ENCODE results near the gene CEP131.

The CEP131 gene

DNA sequence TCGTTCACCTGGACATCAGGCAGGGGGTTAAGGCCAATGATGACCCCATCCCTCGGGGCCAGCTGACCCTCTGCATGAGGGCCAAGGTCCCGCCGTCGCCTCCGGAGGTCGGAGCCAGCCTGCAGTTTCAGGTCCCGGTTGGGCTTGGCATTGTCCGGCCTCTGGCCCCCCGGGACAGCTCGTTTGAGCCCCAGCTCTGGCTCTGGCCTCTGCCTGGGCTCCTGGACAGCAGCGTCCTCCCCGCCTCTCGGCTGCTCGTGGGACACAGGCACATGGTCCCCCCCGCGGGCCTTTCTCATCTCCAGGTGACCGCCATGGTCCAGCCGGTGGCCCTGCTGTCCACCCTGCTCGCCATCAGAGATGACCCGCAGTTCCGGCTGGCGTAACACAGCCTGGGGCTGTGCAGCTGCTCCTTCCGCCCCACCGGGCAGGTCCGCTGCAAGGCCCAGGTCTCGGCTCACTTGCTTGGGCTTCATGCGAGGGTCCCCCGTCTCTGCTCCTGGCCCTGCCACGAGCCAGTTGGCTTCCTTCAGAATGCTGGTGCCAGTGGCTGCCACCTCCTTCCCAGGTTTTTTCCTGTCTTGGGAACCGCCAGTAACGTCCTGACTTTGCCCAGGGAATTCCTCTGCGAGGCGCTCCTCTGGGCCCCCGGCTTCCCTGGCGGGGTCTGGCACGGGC is 23.0 kb upstream of the CEP131 start:
- TF ChIP-seq, protein P1, sequence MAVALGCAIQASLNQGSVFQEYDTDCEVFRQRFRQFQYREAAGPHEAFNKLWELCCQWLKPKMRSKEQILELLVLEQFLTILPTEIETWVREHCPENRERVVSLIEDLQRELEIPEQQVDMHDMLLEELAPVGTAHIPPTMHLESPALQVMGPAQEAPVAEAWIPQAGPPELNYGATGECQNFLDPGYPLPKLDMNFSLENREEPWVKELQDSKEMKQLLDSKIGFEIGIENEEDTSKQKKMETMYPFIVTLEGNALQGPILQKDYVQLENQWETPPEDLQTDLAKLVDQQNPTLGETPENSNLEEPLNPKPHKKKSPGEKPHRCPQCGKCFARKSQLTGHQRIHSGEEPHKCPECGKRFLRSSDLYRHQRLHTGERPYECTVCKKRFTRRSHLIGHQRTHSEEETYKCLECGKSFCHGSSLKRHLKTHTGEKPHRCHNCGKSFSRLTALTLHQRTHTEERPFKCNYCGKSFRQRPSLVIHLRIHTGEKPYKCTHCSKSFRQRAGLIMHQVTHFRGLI (tag by site-specific recombination; IDR thresholded peaks at IDR 0.05), result peak; percentile 65; the same call in 1 of the 2 replicates
- TF ChIP-seq ZNF169 (tag by site-specific recombination; IDR thresholded peaks at IDR 0.05), result no peak
- TF ChIP-seq ZNF23 (tag by site-specific recombination; IDR thresholded peaks at IDR 0.05; ENCODE audit: borderline replicate concordance), result no peak
- TF ChIP-seq GLIS1 (tag by site-specific recombination; IDR thresholded peaks at IDR 0.05), result 0 out of 2 replicates have a peak, but pooled peaks have one; percentile 7
- TF ChIP-seq BCL11B (tag by site-specific recombination; IDR thresholded peaks at IDR 0.05; ENCODE audit: low read depth), result peak; percentile 65; the same call in 1 of the 2 replicates
- TF ChIP-seq ZNF600 (tag by site-specific recombination; IDR thresholded peaks at IDR 0.05), result 0 out of 2 replicates have a peak, but pooled peaks have one; percentile 36
- Histone ChIP-seq H3K4me1 (ENCODE audit: control insufficient read depth, insufficient read depth, low read length) (no peaks in the 10 kb centered on the region; the same call in 1 of the 2 replicates), H3K27ac (ENCODE audit: extremely low read depth, low read depth, low read length) (no peak overlapping the region), H3K9me3 (ENCODE audit: control insufficient read depth, insufficient read depth, low read depth, low read length) (no peaks in the 10 kb centered on the region), H3K4me3 (ENCODE audit: low read depth, low read length) (no peak overlapping the region), H3K36me3 (ENCODE audit: control insufficient read depth in 2 of 2, insufficient read depth in 1 of 2, low read length in 2 of 2) (peaks cover 0 to 51% of the 10 kb centered on the region in 2 experiments; a peak in 1 of 3 replicates)
- ChIA-PET CTCF (interaction anchor here (0.7 to 1.3 kb wide), 2 partner anchors 148 to 731 kb away, joined by 3 read pairs; no protein-coding TSS in a partner anchor), POLR2A (interaction anchor here (0.5 to 1.4 kb wide), 3 partner anchors 149 to 401 kb away, joined by 3 to 4 read pairs (median 3); partner anchors contain the start of gene BAHCC1)

DNA sequence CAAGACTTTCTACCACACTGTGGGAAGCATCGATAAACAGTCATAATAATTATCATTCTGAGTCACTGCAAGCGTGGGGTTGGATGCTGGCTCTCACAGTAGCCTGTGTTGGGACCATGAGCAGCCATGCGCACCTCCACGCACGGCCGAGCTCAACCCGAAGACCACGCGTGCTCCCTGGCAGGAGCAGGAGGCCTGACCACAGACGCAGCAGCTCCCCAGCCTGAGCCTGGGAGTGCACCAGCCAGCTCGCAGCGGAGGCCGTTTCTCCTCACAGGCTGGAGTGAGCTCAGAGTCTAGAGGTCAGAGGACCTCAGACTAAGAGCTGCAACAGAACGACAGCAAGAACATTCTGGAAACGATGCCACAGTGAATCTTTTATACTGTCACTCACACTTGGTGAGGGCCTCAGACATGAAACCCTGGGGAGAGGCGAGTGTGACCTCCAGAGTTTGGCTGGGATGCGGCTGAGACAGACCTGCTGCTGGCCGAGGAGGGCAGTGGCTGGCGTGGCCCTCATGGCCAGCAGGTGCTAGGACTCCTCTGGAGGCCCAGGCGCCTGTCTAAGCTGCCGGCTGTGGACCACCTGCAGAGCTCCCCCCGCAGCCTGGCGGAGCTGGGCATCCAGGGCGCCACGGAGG is 22.4 kb upstream of the CEP131 start:
- Histone ChIP-seq H3K27ac (ENCODE audit: extremely low read depth, low read depth, low read length) (no peak overlapping the region), H3K36me3 (ENCODE audit: control insufficient read depth in 2 of 2, insufficient read depth in 1 of 2, low read length in 2 of 2) (peaks cover 0 to 47% of the 10 kb centered on the region in 2 experiments; a peak in 2 of 3 replicates), H3K4me1 (ENCODE audit: control insufficient read depth, insufficient read depth, low read length) (no peaks in the 10 kb centered on the region; the same call in 1 of the 2 replicates), H3K9me3 (ENCODE audit: control insufficient read depth, insufficient read depth, low read depth, low read length) (no peaks in the 10 kb centered on the region), H3K4me3 (ENCODE audit: low read depth, low read length) (no peak overlapping the region)
- ChIA-PET CTCF (interaction anchor here (0.7 to 1.3 kb wide), 2 partner anchors 147 to 731 kb away, joined by 3 read pairs; no protein-coding TSS in a partner anchor), POLR2A (interaction anchor here (0.5 kb wide), 1 partner anchor 402 kb away, joined by 4 read pairs; no protein-coding TSS in a partner anchor)
- TF ChIP-seq ZNF529 (tag by site-specific recombination; IDR thresholded peaks at IDR 0.05; ENCODE audit: insufficient replicate concordance) (no peak), ZNF221 (tag by site-specific recombination; IDR thresholded peaks at IDR 0.05; ENCODE audit: borderline replicate concordance) (no peak), ZNF747 (tag by site-specific recombination; IDR thresholded peaks at IDR 0.05) (no peak)

DNA sequence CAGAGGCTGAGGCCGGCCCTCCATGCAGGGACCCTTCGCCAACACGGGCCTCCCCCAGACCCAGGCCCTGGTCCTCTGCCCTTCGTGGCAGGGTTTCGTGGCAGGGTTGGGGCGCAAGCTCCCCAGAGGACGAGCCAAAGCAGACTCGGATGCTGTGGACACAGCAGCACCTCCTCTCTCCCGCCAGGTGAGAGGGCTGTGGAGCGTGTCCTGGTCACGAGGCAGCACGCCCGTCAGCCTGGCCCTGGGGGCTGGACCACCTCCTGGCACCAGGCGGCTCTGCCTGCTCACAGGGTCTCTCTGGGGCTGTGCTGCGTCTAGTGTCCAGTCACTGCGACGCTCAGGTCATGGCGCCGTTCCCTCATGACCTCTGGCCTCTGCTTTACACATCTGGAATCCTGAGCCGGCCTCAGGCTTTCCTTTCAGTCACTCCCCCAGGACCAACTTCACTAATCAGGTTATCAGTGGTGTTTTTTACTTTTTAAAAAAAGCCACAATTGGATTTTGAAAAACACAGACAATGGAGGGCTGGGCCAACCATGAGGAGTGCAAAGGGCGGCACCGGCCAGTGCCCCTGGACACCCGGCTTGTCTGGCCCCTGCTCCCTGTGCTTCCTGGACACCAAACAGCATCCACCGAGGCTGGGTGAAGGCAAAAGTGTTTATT is 21.7 kb upstream of the CEP131 start:
- Histone ChIP-seq H3K9me3 (ENCODE audit: control insufficient read depth, insufficient read depth, low read depth, low read length) (no peaks in the 10 kb centered on the region), H3K36me3 (ENCODE audit: control insufficient read depth in 2 of 2, insufficient read depth in 1 of 2, low read length in 2 of 2) (peaks cover 0 to 40% of the 10 kb centered on the region in 2 experiments; a peak in 2 of 3 replicates), H3K27ac (ENCODE audit: extremely low read depth, low read depth, low read length) (no peak overlapping the region), H3K4me1 (ENCODE audit: control insufficient read depth, insufficient read depth, low read length) (no peaks in the 10 kb centered on the region; the same call in 1 of the 2 replicates), H3K4me3 (ENCODE audit: low read depth, low read length) (no peak overlapping the region)
- CTCF ChIA-PET, result interaction anchor here (1.3 kb wide), 1 partner anchor 147 kb away, joined by 3 read pairs; no protein-coding TSS in a partner anchor
- POLR2A ChIA-PET, result interaction anchor here (1.2 kb wide), 1 partner anchor 22 kb away, joined by 4 read pairs; the partner anchor contains the start of gene CEP131
- TF ChIP-seq ZNF155 (tag by site-specific recombination; IDR thresholded peaks at IDR 0.05), result no peak
- no peak for TF ChIP-seq SP7 (tag by site-specific recombination; IDR thresholded peaks at IDR 0.05)
- no peak for TF ChIP-seq ZFP37 (tag by site-specific recombination; IDR thresholded peaks at IDR 0.05)
- TF ChIP-seq, protein P2, sequence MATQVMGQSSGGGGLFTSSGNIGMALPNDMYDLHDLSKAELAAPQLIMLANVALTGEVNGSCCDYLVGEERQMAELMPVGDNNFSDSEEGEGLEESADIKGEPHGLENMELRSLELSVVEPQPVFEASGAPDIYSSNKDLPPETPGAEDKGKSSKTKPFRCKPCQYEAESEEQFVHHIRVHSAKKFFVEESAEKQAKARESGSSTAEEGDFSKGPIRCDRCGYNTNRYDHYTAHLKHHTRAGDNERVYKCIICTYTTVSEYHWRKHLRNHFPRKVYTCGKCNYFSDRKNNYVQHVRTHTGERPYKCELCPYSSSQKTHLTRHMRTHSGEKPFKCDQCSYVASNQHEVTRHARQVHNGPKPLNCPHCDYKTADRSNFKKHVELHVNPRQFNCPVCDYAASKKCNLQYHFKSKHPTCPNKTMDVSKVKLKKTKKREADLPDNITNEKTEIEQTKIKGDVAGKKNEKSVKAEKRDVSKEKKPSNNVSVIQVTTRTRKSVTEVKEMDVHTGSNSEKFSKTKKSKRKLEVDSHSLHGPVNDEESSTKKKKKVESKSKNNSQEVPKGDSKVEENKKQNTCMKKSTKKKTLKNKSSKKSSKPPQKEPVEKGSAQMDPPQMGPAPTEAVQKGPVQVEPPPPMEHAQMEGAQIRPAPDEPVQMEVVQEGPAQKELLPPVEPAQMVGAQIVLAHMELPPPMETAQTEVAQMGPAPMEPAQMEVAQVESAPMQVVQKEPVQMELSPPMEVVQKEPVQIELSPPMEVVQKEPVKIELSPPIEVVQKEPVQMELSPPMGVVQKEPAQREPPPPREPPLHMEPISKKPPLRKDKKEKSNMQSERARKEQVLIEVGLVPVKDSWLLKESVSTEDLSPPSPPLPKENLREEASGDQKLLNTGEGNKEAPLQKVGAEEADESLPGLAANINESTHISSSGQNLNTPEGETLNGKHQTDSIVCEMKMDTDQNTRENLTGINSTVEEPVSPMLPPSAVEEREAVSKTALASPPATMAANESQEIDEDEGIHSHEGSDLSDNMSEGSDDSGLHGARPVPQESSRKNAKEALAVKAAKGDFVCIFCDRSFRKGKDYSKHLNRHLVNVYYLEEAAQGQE (tag by site-specific recombination; IDR thresholded peaks at IDR 0.05), result no peak
- no peak for TF ChIP-seq ZNF473 (tag by site-specific recombination; IDR thresholded peaks at IDR 0.05)
- TF ChIP-seq, protein P3, sequence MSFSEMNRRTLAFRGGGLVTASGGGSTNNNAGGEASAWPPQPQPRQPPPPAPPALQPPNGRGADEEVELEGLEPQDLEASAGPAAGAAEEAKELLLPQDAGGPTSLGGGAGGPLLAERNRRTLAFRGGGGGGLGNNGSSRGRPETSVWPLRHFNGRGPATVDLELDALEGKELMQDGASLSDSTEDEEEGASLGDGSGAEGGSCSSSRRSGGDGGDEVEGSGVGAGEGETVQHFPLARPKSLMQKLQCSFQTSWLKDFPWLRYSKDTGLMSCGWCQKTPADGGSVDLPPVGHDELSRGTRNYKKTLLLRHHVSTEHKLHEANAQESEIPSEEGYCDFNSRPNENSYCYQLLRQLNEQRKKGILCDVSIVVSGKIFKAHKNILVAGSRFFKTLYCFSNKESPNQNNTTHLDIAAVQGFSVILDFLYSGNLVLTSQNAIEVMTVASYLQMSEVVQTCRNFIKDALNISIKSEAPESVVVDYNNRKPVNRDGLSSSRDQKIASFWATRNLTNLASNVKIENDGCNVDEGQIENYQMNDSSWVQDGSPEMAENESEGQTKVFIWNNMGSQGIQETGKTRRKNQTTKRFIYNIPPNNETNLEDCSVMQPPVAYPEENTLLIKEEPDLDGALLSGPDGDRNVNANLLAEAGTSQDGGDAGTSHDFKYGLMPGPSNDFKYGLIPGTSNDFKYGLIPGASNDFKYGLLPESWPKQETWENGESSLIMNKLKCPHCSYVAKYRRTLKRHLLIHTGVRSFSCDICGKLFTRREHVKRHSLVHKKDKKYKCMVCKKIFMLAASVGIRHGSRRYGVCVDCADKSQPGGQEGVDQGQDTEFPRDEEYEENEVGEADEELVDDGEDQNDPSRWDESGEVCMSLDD (tag by site-specific recombination; IDR thresholded peaks at IDR 0.05), result no peak
- TF ChIP-seq, protein P4, sequence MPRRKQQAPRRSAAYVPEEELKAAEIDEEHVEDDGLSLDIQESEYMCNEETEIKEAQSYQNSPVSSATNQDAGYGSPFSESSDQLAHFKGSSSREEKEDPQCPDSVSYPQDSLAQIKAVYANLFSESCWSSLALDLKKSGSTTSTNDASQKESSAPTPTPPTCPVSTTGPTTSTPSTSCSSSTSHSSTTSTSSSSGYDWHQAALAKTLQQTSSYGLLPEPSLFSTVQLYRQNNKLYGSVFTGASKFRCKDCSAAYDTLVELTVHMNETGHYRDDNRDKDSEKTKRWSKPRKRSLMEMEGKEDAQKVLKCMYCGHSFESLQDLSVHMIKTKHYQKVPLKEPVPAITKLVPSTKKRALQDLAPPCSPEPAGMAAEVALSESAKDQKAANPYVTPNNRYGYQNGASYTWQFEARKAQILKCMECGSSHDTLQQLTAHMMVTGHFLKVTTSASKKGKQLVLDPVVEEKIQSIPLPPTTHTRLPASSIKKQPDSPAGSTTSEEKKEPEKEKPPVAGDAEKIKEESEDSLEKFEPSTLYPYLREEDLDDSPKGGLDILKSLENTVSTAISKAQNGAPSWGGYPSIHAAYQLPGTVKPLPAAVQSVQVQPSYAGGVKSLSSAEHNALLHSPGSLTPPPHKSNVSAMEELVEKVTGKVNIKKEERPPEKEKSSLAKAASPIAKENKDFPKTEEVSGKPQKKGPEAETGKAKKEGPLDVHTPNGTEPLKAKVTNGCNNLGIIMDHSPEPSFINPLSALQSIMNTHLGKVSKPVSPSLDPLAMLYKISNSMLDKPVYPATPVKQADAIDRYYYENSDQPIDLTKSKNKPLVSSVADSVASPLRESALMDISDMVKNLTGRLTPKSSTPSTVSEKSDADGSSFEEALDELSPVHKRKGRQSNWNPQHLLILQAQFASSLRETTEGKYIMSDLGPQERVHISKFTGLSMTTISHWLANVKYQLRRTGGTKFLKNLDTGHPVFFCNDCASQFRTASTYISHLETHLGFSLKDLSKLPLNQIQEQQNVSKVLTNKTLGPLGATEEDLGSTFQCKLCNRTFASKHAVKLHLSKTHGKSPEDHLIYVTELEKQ (tag by site-specific recombination; IDR thresholded peaks at IDR 0.05; ENCODE audit: borderline replicate concordance), result no peak
